Suppressor macrophage (primary cell): ENCODE data around the gene ZMIZ1.
A peak's percentile ranks its signal among the peaks of the same experiment; 100 is the strongest.
"Not testable (repeated sequence)": the region's sequence is repeated elsewhere in the genome, so short reads cannot be mapped to it uniquely, and the experiment has no call there.

Experiments
- DNase-seq, 4 experiments: peaks; one replicate each; pipeline ENCODE4 v3.0.0-alpha.2; 2020 to 2022

ZMIZ1 gene

GRCh38 chr10:79029478-79030390, 39.0 kb upstream of the ZMIZ1 start:
- no peak for DNase-seq

- DNase-seq, result no peak
Measured at GRCh38 chr10:79030705-79031104, 38.1 kb upstream of the ZMIZ1 start.

- no peak for DNase-seq
Measured at GRCh38 chr10:79031723-79032122, 37.0 kb upstream of the ZMIZ1 start.

DNA sequence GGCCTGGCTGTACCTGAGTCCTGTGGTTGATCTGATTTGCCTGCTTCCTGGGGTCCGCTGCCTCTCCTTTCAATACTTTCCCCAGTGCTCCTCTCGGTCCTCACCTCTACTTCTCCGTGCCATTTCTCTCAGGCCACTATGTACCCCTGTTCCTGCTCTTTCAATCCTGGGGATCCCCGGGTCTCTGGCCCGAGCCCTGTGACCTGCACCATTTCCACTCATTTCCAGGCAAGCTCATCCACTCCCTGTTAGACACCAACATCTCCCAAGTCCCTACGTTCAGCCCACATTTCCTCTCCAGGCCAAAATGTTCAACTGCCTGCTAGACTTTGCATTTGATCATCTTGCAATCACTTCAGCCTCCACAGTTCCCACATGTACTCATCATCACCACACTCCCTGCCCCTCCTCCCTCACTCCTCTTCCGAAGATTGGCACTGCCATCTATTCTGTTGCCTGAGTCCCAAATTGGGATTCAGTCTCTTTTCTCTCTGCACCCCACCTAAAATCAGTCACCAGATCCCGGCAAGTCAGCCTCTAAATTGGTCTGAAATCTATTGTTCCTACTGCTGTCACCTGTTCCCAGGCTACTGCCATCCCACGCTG, 34.4 kb upstream of the ZMIZ1 start:
- DNase-seq, result no peak

- DNase-seq, result not testable (repeated sequence)
Measured at GRCh38 chr10:79036416-79036815, 32.4 kb upstream of the ZMIZ1 start.

GRCh38 chr10:79038104-79038840, 30.5 kb upstream of the ZMIZ1 start:
- no peak for DNase-seq

GRCh38 chr10:79038841-79039201, 29.9 kb upstream of the ZMIZ1 start:
- no peak for DNase-seq

- DNase-seq, result no peak
Measured at GRCh38 chr10:79042639-79043411, 25.9 kb upstream of the ZMIZ1 start.

DNA sequence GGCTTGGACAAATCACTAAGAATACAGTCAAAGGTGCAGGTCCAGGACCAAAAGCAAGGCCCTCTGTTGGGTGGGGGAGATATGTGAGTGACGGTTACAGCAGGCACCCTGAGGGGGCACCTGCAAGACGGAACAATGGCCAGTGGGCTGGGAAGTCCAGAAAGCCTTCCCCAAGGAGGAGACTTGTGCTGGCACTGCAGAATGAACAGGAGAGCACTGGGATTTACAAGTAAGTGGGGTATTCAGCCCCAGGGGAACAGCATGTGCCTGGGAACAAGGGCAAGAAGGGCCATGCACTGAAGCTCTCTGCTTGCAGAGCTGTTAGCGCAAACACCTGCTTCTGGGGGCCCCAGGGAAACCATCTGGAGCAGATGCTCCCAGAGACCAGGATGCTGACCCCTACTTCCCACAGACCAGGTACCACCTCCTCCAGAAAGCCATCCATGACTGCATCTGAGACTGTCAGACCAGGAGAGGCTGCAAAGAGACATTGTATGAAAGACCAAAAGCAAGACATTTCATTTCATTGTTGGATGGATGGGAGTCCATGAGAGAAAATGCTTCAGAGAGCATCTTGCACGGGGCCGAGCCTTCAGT, 24.6 kb upstream of the ZMIZ1 start:
- DNase-seq, result no peak

DNA sequence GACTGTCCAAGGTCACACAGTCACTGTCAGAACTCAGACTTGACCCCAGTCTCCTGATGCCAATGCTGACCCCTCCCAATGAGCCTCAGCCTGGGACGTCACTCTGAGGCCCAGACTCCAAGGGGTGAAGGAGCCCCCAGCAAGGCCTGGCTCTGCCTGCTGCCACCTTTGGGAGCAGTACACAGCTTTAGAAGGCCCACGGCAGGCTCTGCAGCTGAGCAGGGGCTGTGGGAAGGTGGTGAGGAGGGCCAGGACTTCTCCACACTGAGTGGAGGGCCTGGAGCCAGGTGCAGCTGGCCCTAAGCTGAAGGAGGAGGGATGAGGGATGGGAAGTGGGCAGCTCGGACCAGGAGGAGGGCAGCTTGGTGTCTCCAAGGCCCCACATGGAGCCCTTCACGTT, 23.9 kb upstream of the ZMIZ1 start:
- DNase-seq, result no peak

- DNase-seq, result no peak
Measured at GRCh38 chr10:79045566-79046175, 23.1 kb upstream of the ZMIZ1 start.

DNA sequence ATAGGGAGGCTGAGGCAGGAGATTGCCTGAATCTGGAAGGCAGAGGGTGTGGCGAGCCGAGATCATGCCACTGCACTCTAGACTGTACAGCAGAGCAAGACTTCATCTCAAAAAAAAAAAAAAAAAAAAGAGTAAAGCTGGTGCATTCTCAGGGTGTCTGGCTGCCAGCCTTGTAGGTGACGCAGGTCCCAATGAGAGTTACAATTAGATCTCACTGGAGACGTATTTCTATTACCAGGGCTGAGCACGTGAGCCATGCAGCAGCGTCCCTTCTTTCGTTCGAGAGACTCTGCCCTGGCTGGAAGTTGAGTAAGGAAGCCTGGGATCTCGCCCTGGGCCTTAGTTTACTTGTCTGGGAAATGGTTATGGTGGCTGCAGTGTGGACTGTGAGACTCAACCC, 22.4 kb upstream of the ZMIZ1 start:
- DNase-seq, result no peak

DNA sequence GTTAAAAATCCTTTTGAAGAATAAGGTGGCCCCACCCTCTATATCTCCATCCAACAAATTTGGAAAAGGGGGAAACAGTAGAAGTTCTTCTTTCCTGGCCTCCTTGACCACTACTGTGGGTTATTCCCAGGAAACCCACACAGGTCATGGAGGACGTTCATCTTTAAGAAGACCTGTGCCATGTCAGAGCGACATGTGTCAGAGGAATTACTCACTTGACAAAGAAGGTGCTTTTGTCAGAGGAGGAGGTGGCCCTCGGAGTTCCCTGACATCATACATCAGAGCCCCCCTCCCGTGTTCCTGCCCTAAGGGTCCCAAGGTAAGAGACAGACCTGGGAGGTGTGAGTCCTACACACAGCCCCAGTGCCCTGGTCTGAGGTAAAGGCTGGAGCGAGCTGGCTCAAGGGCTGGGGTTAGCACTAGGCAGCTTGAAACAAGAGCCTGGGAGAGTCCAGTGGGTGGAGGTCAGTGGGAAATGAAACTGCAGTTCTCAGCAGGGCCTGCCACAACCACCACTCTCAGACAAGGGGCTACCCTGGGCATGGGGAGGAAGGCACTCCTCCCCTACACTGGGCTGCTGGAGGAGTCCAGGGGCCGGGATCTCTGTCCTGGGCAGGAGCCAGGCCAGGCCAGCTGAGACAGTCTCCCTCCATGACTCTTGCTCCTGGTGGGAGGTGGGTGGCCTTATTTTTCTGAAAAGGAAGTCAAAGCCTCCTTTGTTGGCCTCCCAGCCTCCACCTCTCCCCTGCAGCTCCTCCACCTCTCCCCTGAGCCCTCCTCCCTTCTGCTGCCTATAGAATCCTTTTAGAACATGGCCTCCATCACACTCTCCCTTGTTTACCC, 21.8 kb upstream of the ZMIZ1 start:
- peak; percentile 77 to 88 (median 86) for DNase-seq

GRCh38 chr10:79047584-79047874, 21.2 kb upstream of the ZMIZ1 start:
- DNase-seq, result no peak

- peak; percentile 51 to 81 (median 72) for DNase-seq
Measured at GRCh38 chr10:79047875-79048638, 20.7 kb upstream of the ZMIZ1 start.

GRCh38 chr10:79048639-79049550, 19.9 kb upstream of the ZMIZ1 start:
- no peak for DNase-seq

DNA sequence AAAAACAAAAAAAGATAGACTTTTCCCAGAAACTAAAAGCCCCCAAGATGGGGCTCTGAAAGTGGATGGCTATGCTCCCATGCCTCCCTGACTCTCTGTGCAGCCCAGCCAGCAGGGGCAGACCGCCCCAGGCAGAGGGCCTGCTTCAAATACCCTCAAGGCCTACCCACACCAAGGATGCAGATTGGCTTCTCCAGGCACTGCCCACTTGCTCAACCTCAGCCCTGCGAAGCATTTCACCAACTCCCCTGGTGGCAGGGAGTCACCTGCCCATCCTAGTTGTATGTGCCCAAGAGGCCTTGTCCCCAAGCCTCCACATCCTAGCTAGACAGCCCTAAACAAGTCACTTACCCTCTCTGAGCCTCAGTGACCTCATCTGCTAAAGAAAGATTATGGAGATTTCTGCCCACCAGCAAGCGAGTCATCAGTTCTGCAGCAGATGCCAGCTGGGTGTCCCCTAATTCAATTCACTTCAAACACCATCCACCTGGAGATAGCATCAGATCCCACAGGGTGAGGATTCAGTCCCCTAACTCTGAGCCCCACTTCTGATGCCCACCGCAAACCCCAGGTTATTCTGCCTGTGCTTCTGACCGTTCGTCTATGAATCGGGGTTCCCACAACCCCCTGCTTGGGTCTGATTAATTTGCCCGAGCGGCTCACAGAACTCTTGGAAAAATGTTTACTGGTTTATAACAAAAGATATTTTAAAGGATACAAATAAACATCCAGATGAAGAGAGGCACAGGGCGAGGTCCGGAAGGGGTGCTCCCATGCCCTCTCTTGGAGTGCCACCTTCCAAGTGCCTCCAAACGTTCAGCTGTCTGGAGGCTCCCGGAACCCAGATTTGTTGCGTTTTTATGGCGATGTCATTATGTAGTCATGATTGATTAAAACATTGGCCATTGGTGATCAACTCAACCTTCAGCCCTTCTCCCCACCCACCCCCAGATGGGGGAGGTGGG, 18.6 kb upstream of the ZMIZ1 start:
- DNase-seq, result peak; percentile 57 to 85 (median 66)
